Measurements from ENCODE around the gene HEXIM2.

DNA sequence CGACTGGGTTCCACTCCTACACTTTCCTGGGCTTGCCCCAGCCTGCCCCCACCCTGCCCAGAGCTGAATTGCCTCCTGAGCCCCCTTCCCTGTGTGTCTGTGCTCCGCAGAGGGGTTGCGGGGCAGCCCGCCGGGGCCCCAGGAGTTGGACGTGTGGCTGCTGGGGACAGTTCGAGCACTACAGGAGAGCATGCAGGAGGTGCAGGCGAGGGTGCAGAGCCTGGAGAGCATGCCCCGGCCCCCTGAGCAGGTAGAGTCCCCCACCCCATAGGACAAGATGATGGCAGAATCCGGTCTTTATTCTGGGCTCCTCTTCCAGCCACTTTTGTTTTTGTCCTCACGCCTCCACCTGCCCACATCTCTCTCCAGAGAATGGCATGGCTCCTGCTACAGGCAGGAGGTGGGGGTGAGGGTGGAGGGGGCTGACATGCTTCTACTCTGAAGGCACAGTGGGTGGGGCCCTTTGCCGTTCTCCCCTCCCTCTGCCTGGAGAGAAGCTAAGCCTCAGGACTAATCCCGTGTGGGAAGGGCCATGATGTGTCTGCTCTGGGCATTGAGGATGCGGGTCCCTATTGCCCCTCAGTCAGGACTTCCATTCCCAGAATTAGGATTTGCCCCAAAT is 22.7 kb upstream of the HEXIM2 start:
- no peak for TF ChIP-seq POLR2A (IDR thresholded peaks at IDR 0.05)
- TF ChIP-seq, protein P1, sequence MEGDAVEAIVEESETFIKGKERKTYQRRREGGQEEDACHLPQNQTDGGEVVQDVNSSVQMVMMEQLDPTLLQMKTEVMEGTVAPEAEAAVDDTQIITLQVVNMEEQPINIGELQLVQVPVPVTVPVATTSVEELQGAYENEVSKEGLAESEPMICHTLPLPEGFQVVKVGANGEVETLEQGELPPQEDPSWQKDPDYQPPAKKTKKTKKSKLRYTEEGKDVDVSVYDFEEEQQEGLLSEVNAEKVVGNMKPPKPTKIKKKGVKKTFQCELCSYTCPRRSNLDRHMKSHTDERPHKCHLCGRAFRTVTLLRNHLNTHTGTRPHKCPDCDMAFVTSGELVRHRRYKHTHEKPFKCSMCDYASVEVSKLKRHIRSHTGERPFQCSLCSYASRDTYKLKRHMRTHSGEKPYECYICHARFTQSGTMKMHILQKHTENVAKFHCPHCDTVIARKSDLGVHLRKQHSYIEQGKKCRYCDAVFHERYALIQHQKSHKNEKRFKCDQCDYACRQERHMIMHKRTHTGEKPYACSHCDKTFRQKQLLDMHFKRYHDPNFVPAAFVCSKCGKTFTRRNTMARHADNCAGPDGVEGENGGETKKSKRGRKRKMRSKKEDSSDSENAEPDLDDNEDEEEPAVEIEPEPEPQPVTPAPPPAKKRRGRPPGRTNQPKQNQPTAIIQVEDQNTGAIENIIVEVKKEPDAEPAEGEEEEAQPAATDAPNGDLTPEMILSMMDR (IDR thresholded peaks at IDR 0.05), result no peak

Data from heart left ventricle (tissue), 13 donors.